ENCODE data around the gene KRTAP5-6. TPM values are rescaled to one million over a fixed set of nuclear protein-coding genes. Genes with fewer than 3 reads are reported as not detected.

Gene KRTAP5-6
- total RNA-seq, 1 experiment from 2014 or later, result not detected

DNA sequence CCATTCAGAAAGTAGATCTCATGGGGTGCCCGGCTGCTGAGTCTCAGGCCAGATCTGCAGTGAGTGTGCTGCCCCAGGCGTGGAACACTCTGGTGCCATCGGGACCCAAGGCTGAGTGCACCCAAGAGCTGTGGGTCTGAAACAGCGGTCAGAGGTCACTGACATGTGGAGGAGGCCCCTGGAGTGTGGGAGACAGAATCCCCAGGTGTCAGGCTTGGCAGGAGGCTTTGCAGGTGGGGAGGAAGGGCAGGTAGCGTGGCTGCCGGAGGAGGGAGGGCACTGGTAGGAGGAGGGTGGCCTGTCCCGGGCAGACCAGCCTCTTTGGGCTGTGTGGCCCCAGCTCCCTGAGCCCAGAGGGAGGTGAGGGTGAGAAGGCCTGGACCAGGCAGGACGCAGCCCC, 31.7 kb upstream of the KRTAP5-6 start:
- CTCF ChIA-PET, result no interaction called here
- Histone ChIP-seq H2AFZ (ENCODE audit: low read length) (no peak overlapping the region), H3F3A (ENCODE audit: low read length, unreplicated experiment) (no peaks in the 10 kb centered on the region), H3K27me3 (ENCODE audit: low read length) (peaks cover 25% of the 10 kb centered on the region), H3K4me1 (ENCODE audit: insufficient read depth, low read length) (no peaks in the 10 kb centered on the region), H3K27ac (ENCODE audit: low read length) (no peak overlapping the region), H3K4me2 (ENCODE audit: low read length) (no peak overlapping the region), H3K4me3 (ENCODE audit: low read length) (no peak overlapping the region), H3K9me3 (ENCODE audit: low read length) (no peaks in the 10 kb centered on the region), H3K36me3 (ENCODE audit: low read depth, low read length) (no peaks in the 10 kb centered on the region), H3K79me2 (ENCODE audit: low read length) (no peaks in the 10 kb centered on the region), H3K9ac (ENCODE audit: low read length) (no peak overlapping the region), H3K9me2 (replicated peaks; ENCODE audit: low read length) (no peaks in the 10 kb centered on the region), H4K20me1 (ENCODE audit: low read length) (no peaks in the 10 kb centered on the region)
- TF ChIP-seq, protein P1, sequence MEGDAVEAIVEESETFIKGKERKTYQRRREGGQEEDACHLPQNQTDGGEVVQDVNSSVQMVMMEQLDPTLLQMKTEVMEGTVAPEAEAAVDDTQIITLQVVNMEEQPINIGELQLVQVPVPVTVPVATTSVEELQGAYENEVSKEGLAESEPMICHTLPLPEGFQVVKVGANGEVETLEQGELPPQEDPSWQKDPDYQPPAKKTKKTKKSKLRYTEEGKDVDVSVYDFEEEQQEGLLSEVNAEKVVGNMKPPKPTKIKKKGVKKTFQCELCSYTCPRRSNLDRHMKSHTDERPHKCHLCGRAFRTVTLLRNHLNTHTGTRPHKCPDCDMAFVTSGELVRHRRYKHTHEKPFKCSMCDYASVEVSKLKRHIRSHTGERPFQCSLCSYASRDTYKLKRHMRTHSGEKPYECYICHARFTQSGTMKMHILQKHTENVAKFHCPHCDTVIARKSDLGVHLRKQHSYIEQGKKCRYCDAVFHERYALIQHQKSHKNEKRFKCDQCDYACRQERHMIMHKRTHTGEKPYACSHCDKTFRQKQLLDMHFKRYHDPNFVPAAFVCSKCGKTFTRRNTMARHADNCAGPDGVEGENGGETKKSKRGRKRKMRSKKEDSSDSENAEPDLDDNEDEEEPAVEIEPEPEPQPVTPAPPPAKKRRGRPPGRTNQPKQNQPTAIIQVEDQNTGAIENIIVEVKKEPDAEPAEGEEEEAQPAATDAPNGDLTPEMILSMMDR (conservative IDR thresholded peaks at IDR 0.05; ENCODE audit: low read depth, low read length), result no peak
- no peak for TF ChIP-seq EZH2phosphoT487 (IDR thresholded peaks at IDR 0.05; ENCODE audit: borderline replicate concordance, low read length)
- TF ChIP-seq EZH2 (IDR thresholded peaks at IDR 0.05; ENCODE audit: low read length, unreplicated experiment), result no peak
- POLR2A ChIA-PET (ENCODE audit: unreplicated experiment), result no interaction called here
- DNase-seq (no peak), ATAC-seq (no peak)
- intact Hi-C loops (cut with micrococcal nuclease), result no loop called here
- BruUV-seq (replicated peaks), result no TSS peak

- intact Hi-C loops (cut with micrococcal nuclease), result no loop called here
- H3K9me3 ChIP-seq (ENCODE audit: low read length), result no peaks in the 10 kb centered on the region
- BruUV-seq (replicated peaks), result no TSS peak
- no peaks in the 10 kb centered on the region for H3F3A ChIP-seq (ENCODE audit: low read length, unreplicated experiment)
- no peaks in the 10 kb centered on the region for H4K20me1 ChIP-seq (ENCODE audit: low read length)
- no peak for DNase-seq
- peaks cover 30% of the 10 kb centered on the region for H3K27me3 ChIP-seq (ENCODE audit: low read length)
- H3K36me3 ChIP-seq (ENCODE audit: low read depth, low read length), result no peaks in the 10 kb centered on the region
- H3K4me1 ChIP-seq (ENCODE audit: insufficient read depth, low read length), result no peaks in the 10 kb centered on the region
- no peak overlapping the region for H3K4me3 ChIP-seq (ENCODE audit: low read length)
- H3K27ac ChIP-seq (ENCODE audit: low read length), result no peak overlapping the region
- ChIA-PET CTCF (no interaction called here), POLR2A (ENCODE audit: unreplicated experiment) (no interaction called here)
- H2AFZ ChIP-seq (ENCODE audit: low read length), result no peak overlapping the region
- ATAC-seq, result no peak
- no peaks in the 10 kb centered on the region for H3K79me2 ChIP-seq (ENCODE audit: low read length)
- H3K9ac ChIP-seq (ENCODE audit: low read length), result no peak overlapping the region
- H3K9me2 ChIP-seq (replicated peaks; ENCODE audit: low read length), result no peaks in the 10 kb centered on the region
- no peak overlapping the region for H3K4me2 ChIP-seq (ENCODE audit: low read length)
- TF ChIP-seq EZH2 (IDR thresholded peaks at IDR 0.05; ENCODE audit: low read length, unreplicated experiment) (no peak), EZH2phosphoT487 (IDR thresholded peaks at IDR 0.05; ENCODE audit: borderline replicate concordance, low read length) (no peak)
- TF ChIP-seq, protein P1 (conservative IDR thresholded peaks at IDR 0.05; ENCODE audit: low read depth, low read length), result no peak
Measured at GRCh38 chr11:1667121-1667850, 29.7 kb upstream of the KRTAP5-6 start.

- Histone ChIP-seq H3F3A (ENCODE audit: low read length, unreplicated experiment) (no peaks in the 10 kb centered on the region), H3K36me3 (ENCODE audit: low read depth, low read length) (no peaks in the 10 kb centered on the region), H3K27ac (ENCODE audit: low read length) (no peak overlapping the region), H3K4me1 (ENCODE audit: insufficient read depth, low read length) (no peaks in the 10 kb centered on the region), H3K9ac (ENCODE audit: low read length) (no peak overlapping the region), H3K9me2 (replicated peaks; ENCODE audit: low read length) (no peaks in the 10 kb centered on the region), H3K9me3 (ENCODE audit: low read length) (no peaks in the 10 kb centered on the region), H3K27me3 (ENCODE audit: low read length) (peaks cover 36% of the 10 kb centered on the region), H3K79me2 (ENCODE audit: low read length) (no peaks in the 10 kb centered on the region), H2AFZ (ENCODE audit: low read length) (no peak overlapping the region), H3K4me3 (ENCODE audit: low read length) (no peak overlapping the region), H4K20me1 (ENCODE audit: low read length) (no peaks in the 10 kb centered on the region), H3K4me2 (ENCODE audit: low read length) (no peak overlapping the region)
- intact Hi-C loops (cut with micrococcal nuclease), result no loop called here
- ChIA-PET CTCF (no interaction called here), POLR2A (ENCODE audit: unreplicated experiment) (no interaction called here)
- BruUV-seq (replicated peaks), result no TSS peak
- no peak for ATAC-seq
- DNase-seq, result no peak
- no peak for TF ChIP-seq EZH2phosphoT487 (IDR thresholded peaks at IDR 0.05; ENCODE audit: borderline replicate concordance, low read length)
- TF ChIP-seq EZH2 (IDR thresholded peaks at IDR 0.05; ENCODE audit: low read length, unreplicated experiment), result no peak
- TF ChIP-seq, protein P1 (conservative IDR thresholded peaks at IDR 0.05; ENCODE audit: low read depth, low read length), result no peak
Measured at GRCh38 chr11:1667906-1668305, 29.1 kb upstream of the KRTAP5-6 start.

Measured in PC-3 (cell line).